Breast epithelium (tissue), 3 donors: Measurements from ENCODE around the gene FMN1.

ENCODE experiments used
- POLR2A ChIP-seq: fragments of 450-650 bp; IDR thresholded peaks from one replicate; pipeline ENCODE4 v1.6.1; 2016; ENCODE audit warnings: antibody characterized with exemption, mild to moderate bottlenecking, moderate library complexity
- TF ChIP-seq, protein P1 (sequence below), 3 donors: fragments of 450-650 bp; IDR thresholded peaks; one replicate each; pipeline ENCODE4 v1.5.1; 2016 to 2017; ENCODE audit warnings: antibody characterized with exemption in 3 of 3, mild to moderate bottlenecking in 3 of 3, moderate library complexity in 3 of 3

DNA sequence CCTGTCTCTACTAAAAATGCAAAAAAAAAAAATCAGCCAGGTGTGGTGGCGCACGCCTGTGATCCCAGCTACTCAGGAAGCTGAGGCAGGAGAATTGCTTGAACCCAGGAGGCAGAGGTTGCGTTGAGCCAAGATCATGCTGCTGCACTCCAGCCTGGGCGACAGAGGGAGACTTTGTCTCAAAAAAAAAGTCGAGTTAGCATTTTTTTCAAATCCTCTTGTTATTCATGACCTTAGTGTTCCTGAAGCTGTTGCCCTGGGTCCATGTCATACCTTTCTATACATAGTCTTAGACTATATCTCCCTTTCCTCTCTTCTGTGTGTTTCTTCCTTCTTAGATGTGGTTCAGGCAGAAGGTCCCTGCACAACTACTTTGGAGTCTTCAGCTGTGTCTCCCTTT lies 6.4 kb downstream of the FMN1 start:
- no peak for TF ChIP-seq POLR2A
- TF ChIP-seq, protein P1, sequence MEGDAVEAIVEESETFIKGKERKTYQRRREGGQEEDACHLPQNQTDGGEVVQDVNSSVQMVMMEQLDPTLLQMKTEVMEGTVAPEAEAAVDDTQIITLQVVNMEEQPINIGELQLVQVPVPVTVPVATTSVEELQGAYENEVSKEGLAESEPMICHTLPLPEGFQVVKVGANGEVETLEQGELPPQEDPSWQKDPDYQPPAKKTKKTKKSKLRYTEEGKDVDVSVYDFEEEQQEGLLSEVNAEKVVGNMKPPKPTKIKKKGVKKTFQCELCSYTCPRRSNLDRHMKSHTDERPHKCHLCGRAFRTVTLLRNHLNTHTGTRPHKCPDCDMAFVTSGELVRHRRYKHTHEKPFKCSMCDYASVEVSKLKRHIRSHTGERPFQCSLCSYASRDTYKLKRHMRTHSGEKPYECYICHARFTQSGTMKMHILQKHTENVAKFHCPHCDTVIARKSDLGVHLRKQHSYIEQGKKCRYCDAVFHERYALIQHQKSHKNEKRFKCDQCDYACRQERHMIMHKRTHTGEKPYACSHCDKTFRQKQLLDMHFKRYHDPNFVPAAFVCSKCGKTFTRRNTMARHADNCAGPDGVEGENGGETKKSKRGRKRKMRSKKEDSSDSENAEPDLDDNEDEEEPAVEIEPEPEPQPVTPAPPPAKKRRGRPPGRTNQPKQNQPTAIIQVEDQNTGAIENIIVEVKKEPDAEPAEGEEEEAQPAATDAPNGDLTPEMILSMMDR (IDR thresholded peaks at IDR 0.05): no peak
